ENCODE measurements around the gene TLX1.

The TLX1 gene

DNA sequence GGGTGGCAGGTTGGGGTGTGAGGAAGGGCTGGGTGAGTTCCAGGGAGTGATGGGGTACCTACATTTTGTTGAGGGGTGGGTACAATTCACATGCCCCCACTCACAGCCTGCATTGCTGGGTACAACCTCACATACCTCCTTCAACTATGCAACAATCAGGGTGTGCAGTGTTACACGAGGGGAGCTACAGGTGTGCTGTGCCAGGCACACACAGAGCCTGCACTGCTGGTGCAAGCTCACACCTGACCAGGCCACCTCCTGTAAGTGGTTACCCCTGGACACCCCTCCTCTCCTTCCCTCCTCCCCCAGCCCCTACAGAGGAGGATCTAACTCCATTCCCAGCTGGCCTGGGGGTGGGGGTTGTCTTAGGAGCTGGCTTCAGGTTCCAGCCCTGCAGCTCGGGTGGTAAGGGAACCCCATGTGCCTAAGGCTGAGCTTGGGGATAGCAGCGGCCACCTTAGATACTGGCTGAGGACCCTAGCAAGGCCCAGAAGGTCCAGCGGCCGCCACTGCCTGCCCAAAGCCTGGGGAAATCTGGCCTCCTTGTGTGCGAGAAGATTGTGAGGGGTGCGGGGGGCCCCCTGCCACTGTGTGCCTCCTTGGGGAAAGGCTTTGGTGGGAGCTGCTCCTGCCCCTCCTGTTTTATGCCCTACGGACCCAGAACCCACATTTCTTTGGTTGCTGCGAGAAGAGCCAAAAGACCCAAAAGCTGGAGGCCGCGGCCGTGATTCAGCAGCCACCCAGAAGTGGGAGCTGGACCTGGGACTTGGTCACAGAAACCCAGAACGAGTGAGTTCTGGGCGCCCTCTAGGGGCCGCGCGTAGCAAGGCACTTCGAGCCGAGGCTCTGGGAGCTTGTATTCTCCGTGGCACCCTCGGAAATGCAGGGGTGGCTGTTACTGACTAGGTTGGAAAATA, 10.8 kb downstream of the TLX1 start:
- H3K36me3 ChIP-seq (replicated peaks): no peaks in the 10 kb centered on the region
- peaks cover 97% of the 10 kb centered on the region for H3K27me3 ChIP-seq (replicated peaks)
- in situ Hi-C loops (cut with HindIII; ENCODE audit: low pct_ligation_motif_present, low sequenced_read_pairs): no loop called here
- TF ChIP-seq, protein P1, sequence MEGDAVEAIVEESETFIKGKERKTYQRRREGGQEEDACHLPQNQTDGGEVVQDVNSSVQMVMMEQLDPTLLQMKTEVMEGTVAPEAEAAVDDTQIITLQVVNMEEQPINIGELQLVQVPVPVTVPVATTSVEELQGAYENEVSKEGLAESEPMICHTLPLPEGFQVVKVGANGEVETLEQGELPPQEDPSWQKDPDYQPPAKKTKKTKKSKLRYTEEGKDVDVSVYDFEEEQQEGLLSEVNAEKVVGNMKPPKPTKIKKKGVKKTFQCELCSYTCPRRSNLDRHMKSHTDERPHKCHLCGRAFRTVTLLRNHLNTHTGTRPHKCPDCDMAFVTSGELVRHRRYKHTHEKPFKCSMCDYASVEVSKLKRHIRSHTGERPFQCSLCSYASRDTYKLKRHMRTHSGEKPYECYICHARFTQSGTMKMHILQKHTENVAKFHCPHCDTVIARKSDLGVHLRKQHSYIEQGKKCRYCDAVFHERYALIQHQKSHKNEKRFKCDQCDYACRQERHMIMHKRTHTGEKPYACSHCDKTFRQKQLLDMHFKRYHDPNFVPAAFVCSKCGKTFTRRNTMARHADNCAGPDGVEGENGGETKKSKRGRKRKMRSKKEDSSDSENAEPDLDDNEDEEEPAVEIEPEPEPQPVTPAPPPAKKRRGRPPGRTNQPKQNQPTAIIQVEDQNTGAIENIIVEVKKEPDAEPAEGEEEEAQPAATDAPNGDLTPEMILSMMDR (IDR thresholded peaks at IDR 0.05; ENCODE audit: low read depth, low read length, missing control alignments): peak; percentile 98
- H3K4me3 ChIP-seq (ENCODE audit: low read depth, low read length): no peak overlapping the region
- DNase-seq: peak; percentile 71
- H3K27ac ChIP-seq: no peak overlapping the region

DNA sequence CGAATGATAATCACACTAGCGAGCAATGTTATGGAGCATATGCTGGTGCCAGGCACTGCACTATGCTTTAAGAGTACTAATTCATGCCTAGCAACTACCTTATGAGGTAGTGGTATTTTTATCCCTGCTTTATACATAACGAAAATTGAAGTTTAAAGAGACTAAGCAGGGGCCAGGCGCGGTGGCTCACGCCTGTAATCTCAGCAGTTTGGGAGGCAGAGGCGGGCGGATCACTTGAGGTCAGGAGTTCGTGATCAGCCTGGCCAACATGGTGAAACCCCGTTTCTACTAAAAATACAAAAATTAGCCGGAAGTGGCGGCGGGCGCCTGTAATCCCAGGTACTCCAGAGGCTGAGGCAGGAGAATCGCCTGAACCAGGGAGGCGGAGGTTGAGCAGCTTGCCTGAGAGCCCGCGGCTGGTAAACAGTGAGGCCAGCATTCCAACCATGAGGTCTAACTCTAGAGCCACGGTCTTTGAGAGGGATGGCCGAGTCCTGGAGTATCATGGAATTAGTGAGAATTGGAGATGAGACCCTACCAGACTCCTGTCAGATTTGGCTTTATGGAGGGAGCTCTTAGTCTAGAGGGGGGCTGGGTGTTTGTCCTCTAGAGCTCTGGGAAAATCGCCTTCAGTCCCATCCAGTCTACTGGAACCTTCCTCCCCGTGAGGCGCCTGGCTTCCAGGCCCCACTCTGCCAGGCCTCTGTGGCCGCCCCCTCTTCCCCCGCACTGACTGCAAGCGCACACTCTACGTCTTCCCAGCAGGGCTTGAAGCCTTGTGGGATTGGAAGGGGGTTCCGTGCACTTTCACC, 11.6 kb downstream of the TLX1 start:
- no peaks in the 10 kb centered on the region for H3K36me3 ChIP-seq (replicated peaks)
- no peak overlapping the region for H3K27ac ChIP-seq
- peaks cover 97% of the 10 kb centered on the region for H3K27me3 ChIP-seq (replicated peaks)
- no peak for DNase-seq
- TF ChIP-seq, protein P1 (IDR thresholded peaks at IDR 0.05; ENCODE audit: low read depth, low read length, missing control alignments): no peak
- no peak overlapping the region for H3K4me3 ChIP-seq (ENCODE audit: low read depth, low read length)
- in situ Hi-C loops (cut with HindIII; ENCODE audit: low pct_ligation_motif_present, low sequenced_read_pairs): no loop called here

DNA sequence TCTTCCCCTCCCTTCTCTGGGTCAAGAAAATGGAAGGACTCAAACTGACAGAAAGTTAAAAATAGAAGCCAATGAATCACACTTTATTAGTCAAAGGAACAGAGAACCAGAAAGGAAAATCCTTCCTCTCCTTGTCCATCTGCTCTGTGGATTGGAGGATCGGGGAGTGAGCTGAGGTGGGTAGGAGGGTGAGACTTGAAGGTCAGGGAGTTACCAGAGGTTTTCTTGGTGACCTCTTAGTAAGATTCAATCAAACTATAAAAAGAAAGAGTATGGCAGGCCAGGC, 12.2 kb downstream of the TLX1 start:
- no peak for DNase-seq
- H3K4me3 ChIP-seq (ENCODE audit: low read depth, low read length): no peak overlapping the region
- in situ Hi-C loops (cut with HindIII; ENCODE audit: low pct_ligation_motif_present, low sequenced_read_pairs): no loop called here
- TF ChIP-seq, protein P1 (IDR thresholded peaks at IDR 0.05; ENCODE audit: low read depth, low read length, missing control alignments): no peak
- no peak overlapping the region for H3K27ac ChIP-seq
- H3K36me3 ChIP-seq (replicated peaks): no peaks in the 10 kb centered on the region
- peaks cover 97% of the 10 kb centered on the region for H3K27me3 ChIP-seq (replicated peaks)

DNA sequence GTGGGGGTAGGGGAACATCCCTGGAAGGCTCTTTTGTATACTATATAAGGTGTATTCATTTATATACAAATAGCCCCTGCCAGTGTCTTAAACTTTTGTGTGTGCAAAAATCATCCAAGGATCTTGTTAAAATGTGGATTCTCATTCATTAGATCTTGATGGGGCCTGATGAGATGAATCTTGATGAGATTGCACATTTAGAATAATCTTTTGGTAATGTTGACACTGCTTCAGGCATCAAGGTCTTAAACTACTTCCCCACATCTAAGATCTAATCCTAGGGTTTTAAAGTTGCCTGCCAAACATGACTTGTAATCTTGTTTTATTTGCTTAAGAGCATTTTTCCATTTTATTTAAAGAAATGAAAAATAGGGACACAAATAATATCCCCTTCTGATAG, 13.0 kb downstream of the TLX1 start:
- in situ Hi-C loops (cut with HindIII; ENCODE audit: low pct_ligation_motif_present, low sequenced_read_pairs): no loop called here
- DNase-seq: no peak
- H3K36me3 ChIP-seq (replicated peaks): no peaks in the 10 kb centered on the region
- no peak overlapping the region for H3K4me3 ChIP-seq (ENCODE audit: low read depth, low read length)
- TF ChIP-seq, protein P1 (IDR thresholded peaks at IDR 0.05; ENCODE audit: low read depth, low read length, missing control alignments): no peak
- H3K27me3 ChIP-seq (replicated peaks): peaks cover 94% of the 10 kb centered on the region
- H3K27ac ChIP-seq: no peak overlapping the region

DNA sequence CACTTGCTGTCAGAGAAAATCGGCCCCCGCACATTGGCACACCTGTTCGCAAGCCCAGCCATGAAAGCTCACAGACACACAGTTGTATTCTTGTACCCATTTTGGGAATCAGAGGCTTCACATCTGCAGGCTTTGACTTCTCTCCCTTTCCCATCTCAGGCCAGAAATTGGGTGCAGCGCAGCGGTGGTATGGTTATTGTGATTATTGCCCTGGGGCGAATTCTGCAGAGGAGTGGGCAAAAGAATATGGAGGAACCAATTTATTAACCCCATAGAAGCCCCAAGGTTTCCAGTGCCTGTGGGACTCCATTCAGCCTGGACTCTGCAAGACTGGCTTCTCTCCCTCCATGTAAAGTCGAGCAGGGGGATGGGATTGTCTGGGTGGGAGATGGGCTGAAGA, 14.0 kb downstream of the TLX1 start:
- H3K27me3 ChIP-seq (replicated peaks): peaks cover 88% of the 10 kb centered on the region
- DNase-seq: no peak
- TF ChIP-seq, protein P1 (IDR thresholded peaks at IDR 0.05; ENCODE audit: low read depth, low read length, missing control alignments): no peak
- no peak overlapping the region for H3K27ac ChIP-seq
- H3K4me3 ChIP-seq (ENCODE audit: low read depth, low read length): no peak overlapping the region
- no peaks in the 10 kb centered on the region for H3K36me3 ChIP-seq (replicated peaks)
- in situ Hi-C loops (cut with HindIII; ENCODE audit: low pct_ligation_motif_present, low sequenced_read_pairs): no loop called here
